ENCODE measurements around the gene HEG1.

Gene HEG1, protein sequence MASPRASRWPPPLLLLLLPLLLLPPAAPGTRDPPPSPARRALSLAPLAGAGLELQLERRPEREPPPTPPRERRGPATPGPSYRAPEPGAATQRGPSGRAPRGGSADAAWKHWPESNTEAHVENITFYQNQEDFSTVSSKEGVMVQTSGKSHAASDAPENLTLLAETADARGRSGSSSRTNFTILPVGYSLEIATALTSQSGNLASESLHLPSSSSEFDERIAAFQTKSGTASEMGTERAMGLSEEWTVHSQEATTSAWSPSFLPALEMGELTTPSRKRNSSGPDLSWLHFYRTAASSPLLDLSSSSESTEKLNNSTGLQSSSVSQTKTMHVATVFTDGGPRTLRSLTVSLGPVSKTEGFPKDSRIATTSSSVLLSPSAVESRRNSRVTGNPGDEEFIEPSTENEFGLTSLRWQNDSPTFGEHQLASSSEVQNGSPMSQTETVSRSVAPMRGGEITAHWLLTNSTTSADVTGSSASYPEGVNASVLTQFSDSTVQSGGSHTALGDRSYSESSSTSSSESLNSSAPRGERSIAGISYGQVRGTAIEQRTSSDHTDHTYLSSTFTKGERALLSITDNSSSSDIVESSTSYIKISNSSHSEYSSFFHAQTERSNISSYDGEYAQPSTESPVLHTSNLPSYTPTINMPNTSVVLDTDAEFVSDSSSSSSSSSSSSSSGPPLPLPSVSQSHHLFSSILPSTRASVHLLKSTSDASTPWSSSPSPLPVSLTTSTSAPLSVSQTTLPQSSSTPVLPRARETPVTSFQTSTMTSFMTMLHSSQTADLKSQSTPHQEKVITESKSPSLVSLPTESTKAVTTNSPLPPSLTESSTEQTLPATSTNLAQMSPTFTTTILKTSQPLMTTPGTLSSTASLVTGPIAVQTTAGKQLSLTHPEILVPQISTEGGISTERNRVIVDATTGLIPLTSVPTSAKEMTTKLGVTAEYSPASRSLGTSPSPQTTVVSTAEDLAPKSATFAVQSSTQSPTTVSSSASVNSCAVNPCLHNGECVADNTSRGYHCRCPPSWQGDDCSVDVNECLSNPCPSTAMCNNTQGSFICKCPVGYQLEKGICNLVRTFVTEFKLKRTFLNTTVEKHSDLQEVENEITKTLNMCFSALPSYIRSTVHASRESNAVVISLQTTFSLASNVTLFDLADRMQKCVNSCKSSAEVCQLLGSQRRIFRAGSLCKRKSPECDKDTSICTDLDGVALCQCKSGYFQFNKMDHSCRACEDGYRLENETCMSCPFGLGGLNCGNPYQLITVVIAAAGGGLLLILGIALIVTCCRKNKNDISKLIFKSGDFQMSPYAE (N-terminal part only)

GRCh38 chr3:125055913-125056745 lies at the start of gene HEG1:
Gene HEG1, minus strand, starts transcription at chr3:125055997. Its CDS starts 107 bp downstream, at chr3:125055890.
- Histone ChIP-seq H3K27me3 (ENCODE audit: control insufficient read depth, insufficient read depth, low read length) (peaks cover 55% of the 10 kb centered on the region), H3K9ac (ENCODE audit: low read depth, low read length) (no peak within 1 kb of the TSS)

GRCh38 chr3:125105116-125105515 lies 49.3 kb upstream of the HEG1 start:
- no peaks in the 10 kb centered on the region for H3K27me3 ChIP-seq (ENCODE audit: control insufficient read depth, insufficient read depth, low read length)
- no peaks in the 10 kb centered on the region for H3K9me3 ChIP-seq (ENCODE audit: control insufficient read depth, insufficient read depth, low read length)
- H3K4me3 ChIP-seq (ENCODE audit: low read depth, low read length), result no peak overlapping the region
- H3K36me3 ChIP-seq (ENCODE audit: control insufficient read depth, insufficient read depth, low read length), result peaks cover 3% of the 10 kb centered on the region
- H3K9ac ChIP-seq (ENCODE audit: low read depth, low read length), result no peak overlapping the region
- peaks cover 3% of the 10 kb centered on the region for H3K4me1 ChIP-seq (ENCODE audit: control insufficient read depth, insufficient read depth, low read length)

More at GRCh38 chr3:125055913-125056745, at the start of gene HEG1:
- peaks cover 32% of the 10 kb centered on the region for H3K4me1 ChIP-seq (ENCODE audit: control insufficient read depth, insufficient read depth, low read length)
- no peaks in the 10 kb centered on the region for H3K36me3 ChIP-seq (ENCODE audit: control insufficient read depth, insufficient read depth, low read length)
- peak within 1 kb of the TSS; percentile 65 for H3K4me3 ChIP-seq (ENCODE audit: low read depth, low read length)
- no peaks in the 10 kb centered on the region for H3K9me3 ChIP-seq (ENCODE audit: control insufficient read depth, insufficient read depth, low read length)

DNA sequence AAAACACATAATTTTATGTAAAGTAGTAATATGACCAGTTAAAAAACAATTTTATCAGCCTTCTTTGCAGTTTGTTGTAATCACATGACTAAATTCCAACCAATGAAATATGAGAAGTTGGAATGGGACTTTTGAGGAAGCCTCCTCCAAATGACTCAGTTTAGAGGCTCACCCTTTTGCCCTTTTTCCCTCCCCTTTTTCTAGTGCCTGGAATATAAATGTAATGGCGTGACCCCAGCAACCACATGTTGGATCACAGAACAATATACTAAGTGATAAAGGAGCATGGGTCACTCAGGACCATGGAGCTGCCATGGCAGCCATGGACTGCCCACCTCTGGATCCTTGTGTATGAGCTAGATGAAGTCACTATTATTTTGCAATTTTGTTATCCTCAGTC lies 48.8 kb upstream of the HEG1 start:
- Histone ChIP-seq H3K36me3 (ENCODE audit: control insufficient read depth, insufficient read depth, low read length) (peaks cover 3% of the 10 kb centered on the region), H3K9me3 (ENCODE audit: control insufficient read depth, insufficient read depth, low read length) (no peaks in the 10 kb centered on the region), H3K4me3 (ENCODE audit: low read depth, low read length) (no peak overlapping the region), H3K27me3 (ENCODE audit: control insufficient read depth, insufficient read depth, low read length) (no peaks in the 10 kb centered on the region), H3K9ac (ENCODE audit: low read depth, low read length) (no peak overlapping the region), H3K4me1 (ENCODE audit: control insufficient read depth, insufficient read depth, low read length) (peaks cover 3% of the 10 kb centered on the region)

GRCh38 chr3:125103406-125103805 lies 47.6 kb upstream of the HEG1 start:
- H3K36me3 ChIP-seq (ENCODE audit: control insufficient read depth, insufficient read depth, low read length), result peaks cover 3% of the 10 kb centered on the region

DNA sequence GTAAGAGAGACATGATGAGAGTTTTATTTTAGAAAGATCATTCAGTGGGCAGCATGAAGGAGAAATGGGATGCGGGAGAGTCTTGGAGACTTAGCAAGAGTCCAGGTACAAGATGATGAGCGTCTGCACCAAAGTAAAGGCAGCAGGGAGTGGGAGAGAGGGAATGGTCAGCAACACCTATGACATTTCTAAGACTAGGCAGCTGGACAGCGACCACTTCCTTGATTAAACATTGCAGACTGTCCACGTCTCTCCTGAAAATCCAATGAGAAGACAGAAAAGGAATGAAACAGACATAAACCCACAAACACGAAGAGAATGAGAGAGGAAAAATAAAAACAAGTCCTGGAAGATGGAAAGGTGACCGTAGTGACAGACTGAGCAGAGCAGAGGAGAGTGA lies 46.7 kb upstream of the HEG1 start:
- Histone ChIP-seq H3K9ac (ENCODE audit: low read depth, low read length) (no peak overlapping the region), H3K27me3 (ENCODE audit: control insufficient read depth, insufficient read depth, low read length) (no peaks in the 10 kb centered on the region), H3K36me3 (ENCODE audit: control insufficient read depth, insufficient read depth, low read length) (no peaks in the 10 kb centered on the region), H3K9me3 (ENCODE audit: control insufficient read depth, insufficient read depth, low read length) (no peaks in the 10 kb centered on the region), H3K4me1 (ENCODE audit: control insufficient read depth, insufficient read depth, low read length) (peaks cover 8% of the 10 kb centered on the region), H3K4me3 (ENCODE audit: low read depth, low read length) (no peak overlapping the region)

More at GRCh38 chr3:125103406-125103805, 47.6 kb upstream of the HEG1 start:
- H3K9ac ChIP-seq (ENCODE audit: low read depth, low read length), result no peak overlapping the region
- H3K27me3 ChIP-seq (ENCODE audit: control insufficient read depth, insufficient read depth, low read length), result no peaks in the 10 kb centered on the region
- no peak overlapping the region for H3K4me3 ChIP-seq (ENCODE audit: low read depth, low read length)
- peaks cover 8% of the 10 kb centered on the region for H3K4me1 ChIP-seq (ENCODE audit: control insufficient read depth, insufficient read depth, low read length)
- H3K9me3 ChIP-seq (ENCODE audit: control insufficient read depth, insufficient read depth, low read length), result no peaks in the 10 kb centered on the region

DNA sequence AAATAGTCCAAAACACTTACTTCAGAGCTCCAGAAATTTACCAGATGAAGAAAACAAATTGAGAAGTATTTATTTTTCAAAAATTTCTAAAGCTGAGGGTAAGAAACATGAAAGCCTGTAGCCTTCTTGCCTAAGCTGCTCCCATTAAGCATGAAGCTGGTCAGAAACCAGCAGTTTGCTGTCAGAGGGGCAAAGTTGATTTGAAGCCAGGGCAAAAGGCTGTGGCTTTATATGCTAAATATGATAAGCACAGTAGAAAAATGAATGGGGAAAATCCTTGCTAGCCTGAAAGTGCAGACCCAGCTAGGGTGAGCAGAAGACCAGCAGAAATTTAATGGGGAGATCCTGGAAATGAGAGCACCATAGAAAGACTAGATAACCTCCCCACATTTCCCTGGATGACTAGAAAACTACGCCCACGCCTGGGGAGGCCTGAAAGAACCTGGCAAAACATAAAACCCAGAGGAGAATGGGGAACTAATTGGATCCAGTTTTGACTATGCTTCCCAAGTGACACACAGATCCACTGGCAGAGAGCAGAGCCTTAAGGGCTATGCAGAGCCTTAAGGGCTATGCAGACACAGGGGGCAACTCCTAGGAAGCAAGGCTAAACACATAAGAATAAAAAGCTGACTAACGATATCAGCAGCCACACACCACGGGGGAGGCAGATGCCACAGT lies 43.0 kb upstream of the HEG1 start:
- Histone ChIP-seq H3K4me1 (ENCODE audit: control insufficient read depth, insufficient read depth, low read length) (peaks cover 8% of the 10 kb centered on the region), H3K9ac (ENCODE audit: low read depth, low read length) (no peak overlapping the region), H3K27me3 (ENCODE audit: control insufficient read depth, insufficient read depth, low read length) (no peaks in the 10 kb centered on the region), H3K4me3 (ENCODE audit: low read depth, low read length) (no peak overlapping the region), H3K9me3 (ENCODE audit: control insufficient read depth, insufficient read depth, low read length) (no peaks in the 10 kb centered on the region), H3K36me3 (ENCODE audit: control insufficient read depth, insufficient read depth, low read length) (no peaks in the 10 kb centered on the region)

GRCh38 chr3:125090649-125091048 lies 34.9 kb upstream of the HEG1 start:
- Histone ChIP-seq H3K27me3 (ENCODE audit: control insufficient read depth, insufficient read depth, low read length) (no peaks in the 10 kb centered on the region), H3K9ac (ENCODE audit: low read depth, low read length) (no peak overlapping the region), H3K4me3 (ENCODE audit: low read depth, low read length) (no peak overlapping the region), H3K9me3 (ENCODE audit: control insufficient read depth, insufficient read depth, low read length) (no peaks in the 10 kb centered on the region), H3K4me1 (ENCODE audit: control insufficient read depth, insufficient read depth, low read length) (no peaks in the 10 kb centered on the region), H3K36me3 (ENCODE audit: control insufficient read depth, insufficient read depth, low read length) (no peaks in the 10 kb centered on the region)

DNA sequence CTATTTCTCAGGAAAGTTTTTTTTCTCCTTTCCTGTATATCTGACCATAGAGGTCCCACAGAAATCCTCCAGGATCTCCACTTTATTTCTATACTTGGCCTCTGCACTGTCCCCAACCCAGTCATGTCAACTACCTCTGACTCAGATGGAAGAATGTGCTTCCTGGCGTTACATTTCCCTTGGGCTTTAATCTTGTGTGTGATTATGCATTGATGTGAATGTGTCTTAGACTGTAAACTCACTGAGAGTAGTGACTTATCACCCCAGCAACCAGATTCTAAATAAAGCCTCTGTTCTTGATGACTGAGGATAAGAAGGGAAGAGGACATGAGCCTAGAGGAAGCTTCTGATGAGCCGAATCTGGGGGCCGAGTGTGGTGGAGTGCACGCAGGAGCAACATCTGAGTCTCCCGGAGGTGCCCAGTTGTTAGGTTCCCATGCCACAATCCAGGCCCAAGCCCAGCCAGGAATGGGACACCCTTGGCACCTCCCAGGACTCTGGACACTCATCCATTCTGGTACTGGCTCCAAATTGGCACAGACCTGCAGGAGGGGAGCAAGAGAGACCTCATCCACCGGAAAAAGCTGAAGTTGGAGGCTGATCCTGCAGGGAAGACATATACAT lies 32.1 kb upstream of the HEG1 start:
- no peaks in the 10 kb centered on the region for H3K4me1 ChIP-seq (ENCODE audit: control insufficient read depth, insufficient read depth, low read length)
- H3K9ac ChIP-seq (ENCODE audit: low read depth, low read length), result no peak overlapping the region
- no peaks in the 10 kb centered on the region for H3K9me3 ChIP-seq (ENCODE audit: control insufficient read depth, insufficient read depth, low read length)
- H3K27me3 ChIP-seq (ENCODE audit: control insufficient read depth, insufficient read depth, low read length), result no peaks in the 10 kb centered on the region
- no peak overlapping the region for H3K4me3 ChIP-seq (ENCODE audit: low read depth, low read length)
- no peaks in the 10 kb centered on the region for H3K36me3 ChIP-seq (ENCODE audit: control insufficient read depth, insufficient read depth, low read length)

DNA sequence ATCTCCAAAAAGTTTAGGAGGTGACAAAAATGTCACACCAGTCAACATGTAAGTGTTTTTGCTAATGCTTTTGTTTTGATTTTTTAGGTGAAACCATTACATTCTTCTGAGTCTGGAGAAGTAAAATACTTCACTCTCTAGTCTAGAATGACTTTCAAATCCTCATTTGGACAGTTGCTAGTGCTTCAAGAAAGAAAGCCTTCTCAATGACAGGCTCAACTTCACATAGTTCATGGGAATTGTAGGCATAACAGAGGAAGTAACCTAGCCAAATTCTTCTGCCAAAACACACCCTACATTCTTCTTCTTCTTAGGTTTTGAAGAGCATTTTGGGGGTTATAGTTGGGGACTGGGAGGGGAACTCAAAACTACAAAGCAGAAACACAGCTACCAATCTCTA lies 29.4 kb upstream of the HEG1 start:
- H3K9me3 ChIP-seq (ENCODE audit: control insufficient read depth, insufficient read depth, low read length), result no peaks in the 10 kb centered on the region
- no peaks in the 10 kb centered on the region for H3K4me1 ChIP-seq (ENCODE audit: control insufficient read depth, insufficient read depth, low read length)
- no peaks in the 10 kb centered on the region for H3K27me3 ChIP-seq (ENCODE audit: control insufficient read depth, insufficient read depth, low read length)
- H3K4me3 ChIP-seq (ENCODE audit: low read depth, low read length), result no peak overlapping the region
- H3K9ac ChIP-seq (ENCODE audit: low read depth, low read length), result no peak overlapping the region
- H3K36me3 ChIP-seq (ENCODE audit: control insufficient read depth, insufficient read depth, low read length), result no peaks in the 10 kb centered on the region

DNA sequence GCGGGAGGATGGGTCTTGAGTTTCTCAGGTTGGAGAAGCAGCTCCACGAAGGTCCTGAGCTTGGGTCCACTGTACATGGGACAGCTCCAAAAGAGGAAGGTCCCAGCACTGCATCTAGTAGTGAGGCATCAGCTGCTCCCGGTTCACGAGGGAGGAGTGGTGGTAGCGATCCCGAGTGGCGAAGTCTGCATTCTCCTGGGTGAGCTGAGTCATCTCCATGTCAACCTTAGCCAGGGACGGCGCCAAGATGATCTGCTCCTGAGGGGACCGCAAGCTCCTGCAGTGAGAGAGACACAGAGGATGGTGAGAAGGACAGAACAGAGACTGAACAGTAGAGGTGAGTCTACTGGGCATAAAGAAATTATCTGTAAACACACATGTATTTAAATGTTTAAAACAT lies 28.0 kb upstream of the HEG1 start:
- Histone ChIP-seq H3K27me3 (ENCODE audit: control insufficient read depth, insufficient read depth, low read length) (no peaks in the 10 kb centered on the region), H3K9ac (ENCODE audit: low read depth, low read length) (no peak overlapping the region), H3K9me3 (ENCODE audit: control insufficient read depth, insufficient read depth, low read length) (no peaks in the 10 kb centered on the region), H3K4me3 (ENCODE audit: low read depth, low read length) (no peak overlapping the region), H3K36me3 (ENCODE audit: control insufficient read depth, insufficient read depth, low read length) (no peaks in the 10 kb centered on the region), H3K4me1 (ENCODE audit: control insufficient read depth, insufficient read depth, low read length) (no peaks in the 10 kb centered on the region)
